Liver (tissue), 9 donors: ENCODE data around the gene TAF11L6. TPM values are rescaled to one million over a fixed set of nuclear protein-coding genes. Genes with fewer than 3 reads are reported as not detected.
"Not testable (repeated sequence)": the region's sequence is repeated elsewhere in the genome, so short reads cannot be mapped to it uniquely, and the experiment has no call there.

Experiments used
- DNase-seq: peaks from one replicate; pipeline ENCODE4 v3.0.0-alpha.2; 2017; ENCODE audit warnings: low spot score
- H3K27ac ChIP-seq, 2 donors: one replicate each; pipeline ENCODE4 v1.7.0; 2013; ENCODE audit warnings: inconsistent platforms in 2 of 2, low read length in 2 of 2, control low read depth in 1 of 2, low read depth in 1 of 2, mild to moderate bottlenecking in 1 of 2
- H3K27me3 ChIP-seq, 4 donors: one replicate each; pipeline versions ENCODE4 v1.6.1 to v1.7.0; 2013; ENCODE audit warnings: low read length in 3 of 4, inconsistent platforms in 1 of 4, mild to moderate bottlenecking in 1 of 4, moderate library complexity in 1 of 4; ENCODE audit not compliant: control insufficient read depth in 4 of 4, insufficient read depth in 4 of 4
- H3K36me3 ChIP-seq, 4 donors: one replicate each; pipeline versions ENCODE4 v1.6.1 to v1.7.0; 2013; ENCODE audit warnings: low read length in 3 of 4, mild to moderate bottlenecking in 3 of 4, low read depth in 1 of 4, moderate library complexity in 1 of 4; ENCODE audit not compliant: control insufficient read depth in 4 of 4, insufficient read depth in 3 of 4
- H3K4me1 ChIP-seq, 4 donors: one replicate each; pipeline versions ENCODE4 v1.6.1 to v1.7.0; 2013; ENCODE audit warnings: low read length in 3 of 4, mild to moderate bottlenecking in 3 of 4, moderate library complexity in 1 of 4; ENCODE audit not compliant: control insufficient read depth in 4 of 4, insufficient read depth in 4 of 4
- H3K4me3 ChIP-seq, 3 donors: one replicate each; pipeline versions ENCODE4 v1.6.1 to v1.7.0; 2013; ENCODE audit warnings: low read length in 3 of 3, control low read depth in 1 of 3, low read depth in 1 of 3, mild to moderate bottlenecking in 1 of 3
- H3K9ac ChIP-seq, 2 donors: one replicate each; pipeline ENCODE4 v1.7.0; 2013; ENCODE audit warnings: low read length in 2 of 2, mild to moderate bottlenecking in 2 of 2, moderate library complexity in 2 of 2, control low read depth in 1 of 2, low read depth in 1 of 2
- H3K9me3 ChIP-seq, 4 donors: one replicate each; pipeline versions ENCODE4 v1.6.1 to v1.7.0; 2013; ENCODE audit warnings: low read length in 3 of 4; ENCODE audit not compliant: control insufficient read depth in 4 of 4
- RXRA ChIP-seq, 2 donors: IDR thresholded peaks; 2 replicates each; pipeline ENCODE4 v1.6.1; 2017 to 2018; ENCODE audit warnings: antibody characterized with exemption in 2 of 2, mild to moderate bottlenecking in 1 of 2
- WGBS: extraction: QIAGEN DNeasy Blood & Tissue Kit; methylation state at CpG from one replicate; pipeline ENCODE4 v1.1.7; 2013; 5-methylcytosine and 5-hydroxymethylcytosine counted together
- polyA plus RNA-seq, 2 donors: library from polyadenylated mRNA; stranded (reverse) in 1 of 2; unstranded in 1 of 2; fragments of 200-250 nt in 1 of 2; fragments of >200 nt in 1 of 2; fragmentation: Nextera tagmentation in 1 of 2; extraction: Ambion mirVana in 1 of 2; gene quantifications; one replicate each; pipeline versions ENCODE4 v1.2.1 to v1.2.3, GENCODE V29; 2013 to 2015
- total RNA-seq, 2 donors: library from RNA; depleted of rRNA; stranded (reverse); fragments of >200 nt; gene quantifications; one replicate each; pipeline ENCODE4 v1.2.3, GENCODE V29; 2014
- donor health status: healthy.
- donor health status: healthy.
- donor health status: healthy.
- donor health status: healthy.
- donor health status: healthy.

The TAF11L6 gene
- total and polyA plus RNA-seq, 4 donors, result not detected

- Histone ChIP-seq H3K4me3 (no peak overlapping the region), H3K27ac (no peak overlapping the region), H3K9me3 (no peaks in the 10 kb centered on the region), H3K9ac (no peak overlapping the region), H3K36me3 (no peaks in the 10 kb centered on the region), H3K27me3 (no peaks in the 10 kb centered on the region), H3K4me1 (no peaks in the 10 kb centered on the region)
- no peak for DNase-seq
- 93% methylated on average over 17 of the region's 17 CpGs for WGBS
- no peak for TF ChIP-seq RXRA (IDR thresholded peaks at IDR 0.05)
Observed at GRCh38 chr5:17511775-17512325, 16.6 kb upstream of the TAF11L6 start.

- WGBS, result 82% methylated on average over 9 of the region's 12 CpGs
- H3K4me1 ChIP-seq, H3K27ac ChIP-seq, H3K9me3 ChIP-seq, H3K27me3 ChIP-seq, H3K4me3 ChIP-seq, H3K9ac ChIP-seq, H3K36me3 ChIP-seq, DNase-seq: not testable (repeated sequence)
Observed at GRCh38 chr5:17517526-17517925, 10.9 kb upstream of the TAF11L6 start.

DNA sequence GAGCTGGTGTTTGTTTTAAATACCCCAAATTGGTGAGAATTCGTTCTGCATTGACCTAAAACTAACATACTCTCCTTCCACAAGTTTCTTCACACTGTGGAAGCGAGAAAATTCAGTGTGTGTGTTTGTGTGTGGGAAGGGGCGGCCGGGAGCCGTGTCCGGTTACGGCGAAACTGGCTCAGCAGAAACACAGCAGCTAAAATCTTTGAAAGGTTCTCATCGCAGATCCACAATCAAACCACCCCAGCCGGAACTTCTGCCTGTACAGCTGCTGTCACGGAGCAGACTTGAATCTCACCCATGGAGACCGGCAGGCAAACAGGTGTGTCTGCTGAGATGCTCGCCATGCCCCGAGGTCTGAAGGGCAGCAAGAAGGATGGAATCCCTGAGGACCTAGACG, 10.4 kb upstream of the TAF11L6 start, which contains the start of gene TAF11L3:
Gene TAF11L3, plus strand, starts transcription at position 301 of the 400 bp plus-strand sequence.
- not testable (repeated sequence) for DNase-seq, H3K36me3 ChIP-seq, H3K4me1 ChIP-seq, H3K9ac ChIP-seq, H3K9me3 ChIP-seq, H3K27me3 ChIP-seq, H3K4me3 ChIP-seq, H3K27ac ChIP-seq
- WGBS, result no CpG with 5 or more reads among the region's 15 CpGs

DNA sequence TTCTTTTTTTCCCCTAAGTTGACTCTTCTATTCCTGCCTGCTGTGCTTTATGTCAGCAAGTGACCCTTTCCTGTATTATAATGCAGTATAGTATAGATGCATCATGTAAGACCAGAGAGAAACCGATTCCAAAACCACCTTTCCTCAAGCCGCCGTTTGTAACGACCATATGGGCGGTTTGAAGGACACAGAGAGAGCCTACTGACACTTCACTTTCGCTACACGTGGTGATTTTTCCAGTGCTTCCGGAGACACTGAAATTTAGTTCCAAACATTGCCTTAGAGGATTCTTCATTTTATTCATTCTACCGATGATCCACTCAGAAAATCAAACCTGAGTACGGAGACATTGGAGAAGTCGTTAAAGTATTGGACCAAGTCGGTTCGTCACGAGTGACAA, 9.0 kb upstream of the TAF11L6 start:
- not testable (repeated sequence) for H3K9ac ChIP-seq, H3K4me1 ChIP-seq, DNase-seq, H3K4me3 ChIP-seq, H3K27ac ChIP-seq, H3K27me3 ChIP-seq, H3K36me3 ChIP-seq, H3K9me3 ChIP-seq
- 87% methylated on average over 8 of the region's 14 CpGs for WGBS

- not testable (repeated sequence) for H3K36me3 ChIP-seq, H3K27ac ChIP-seq
- no CpG with 5 or more reads among the region's 15 CpGs for whole genome bisulfite sequencing
Observed at GRCh38 chr5:17521501-17521900, 7.0 kb upstream of the TAF11L6 start, which contains the start of gene TAF11L4. Gene TAF11L4, plus strand, starts transcription at chr5:17521801.

DNA sequence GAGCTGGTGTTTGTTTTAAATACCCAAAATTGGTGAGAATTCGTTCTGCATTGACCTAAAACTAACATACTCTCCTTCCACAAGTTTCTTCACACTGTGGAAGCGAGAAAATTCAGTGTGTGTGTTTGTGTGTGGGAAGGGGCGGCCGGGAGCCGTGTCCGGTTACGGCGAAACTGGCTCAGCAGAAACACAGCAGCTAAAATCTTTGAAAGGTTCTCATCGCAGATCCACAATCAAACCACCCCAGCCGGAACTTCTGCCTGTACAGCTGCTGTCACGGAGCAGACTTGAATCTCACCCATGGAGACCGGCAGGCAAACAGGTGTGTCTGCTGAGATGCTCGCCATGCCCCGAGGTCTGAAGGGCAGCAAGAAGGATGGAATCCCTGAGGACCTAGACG, 3.5 kb upstream of the TAF11L6 start, which contains the start of gene TAF11L5:
Gene TAF11L5, plus strand, starts transcription at position 301 of the 400 bp plus-strand sequence.
- not testable (repeated sequence) for H3K9ac ChIP-seq, H3K36me3 ChIP-seq, H3K4me1 ChIP-seq, H3K27me3 ChIP-seq, H3K27ac ChIP-seq, H3K4me3 ChIP-seq, H3K9me3 ChIP-seq, DNase-seq
- WGBS, result no CpG with 5 or more reads among the region's 15 CpGs

More at GRCh38 chr5:17521501-17521900, 7.0 kb upstream of the TAF11L6 start, which contains the start of gene TAF11L4:
- not testable (repeated sequence) for H3K4me1 ChIP-seq, H3K9ac ChIP-seq, H3K27me3 ChIP-seq, H3K9me3 ChIP-seq, H3K4me3 ChIP-seq, DNase-seq

GRCh38 chr5:17526504-17526903, 2.0 kb upstream of the TAF11L6 start:
- H3K9me3 ChIP-seq, H3K36me3 ChIP-seq, H3K4me3 ChIP-seq, H3K4me1 ChIP-seq, H3K9ac ChIP-seq, H3K27ac ChIP-seq, H3K27me3 ChIP-seq, DNase-seq: not testable (repeated sequence)
- 88% methylated on average over 9 of the region's 17 CpGs for WGBS
